CD4-positive, alpha-beta T cell treated with Interferon gamma for 1 hour (primary cell): ENCODE results near the gene NXPH3.
"Not testable (repeated sequence)": the region's sequence is repeated elsewhere in the genome, so short reads cannot be mapped to it uniquely, and the experiment has no call there.

Experiments
- DNase-seq: peaks from one replicate; pipeline ENCODE4 v3.0.0-alpha.2; 2020

Gene NXPH3

GRCh38 chr17:49554694-49555494, 20.8 kb upstream of the NXPH3 start:
- no peak for DNase-seq

GRCh38 chr17:49555495-49556222, 20.0 kb upstream of the NXPH3 start:
- no peak for DNase-seq

- peak; percentile 78 for DNase-seq
Measured at GRCh38 chr17:49556223-49556943, 19.3 kb upstream of the NXPH3 start.

- DNase-seq = peak; percentile 18
Measured at GRCh38 chr17:49557312-49558024, 18.2 kb upstream of the NXPH3 start.

GRCh38 chr17:49564638-49565037, 11.0 kb upstream of the NXPH3 start:
- no peak for DNase-seq

GRCh38 chr17:49565948-49566491, 9.7 kb upstream of the NXPH3 start:
- DNase-seq = no peak

GRCh38 chr17:49566668-49567071, 9.0 kb upstream of the NXPH3 start:
- DNase-seq = no peak

- no peak for DNase-seq
Measured at GRCh38 chr17:49567104-49567521, 8.6 kb upstream of the NXPH3 start.

GRCh38 chr17:49567871-49568694, 7.6 kb upstream of the NXPH3 start:
- peak; percentile 79 for DNase-seq

GRCh38 chr17:49568695-49569047, 7.0 kb upstream of the NXPH3 start:
- not testable (repeated sequence) for DNase-seq

GRCh38 chr17:49570540-49571242, 5.0 kb upstream of the NXPH3 start:
- no peak for DNase-seq

- DNase-seq = no peak
Measured at GRCh38 chr17:49571283-49571682, 4.4 kb upstream of the NXPH3 start.

GRCh38 chr17:49571764-49572163, 3.9 kb upstream of the NXPH3 start:
- no peak for DNase-seq

GRCh38 chr17:49572226-49572625, 3.4 kb upstream of the NXPH3 start:
- DNase-seq = no peak

GRCh38 chr17:49572806-49573420, 2.8 kb upstream of the NXPH3 start:
- no peak for DNase-seq

GRCh38 chr17:49573510-49574322, 2.0 kb upstream of the NXPH3 start:
- DNase-seq = no peak

- no peak for DNase-seq
Measured at GRCh38 chr17:49574323-49574781, 1.3 kb upstream of the NXPH3 start.

- no peak for DNase-seq
Measured at GRCh38 chr17:49574945-49575678, 559 bp upstream of the NXPH3 start.
